C4-2B (cell line): ENCODE measurements around the gene SHC3.

Source experiments
- CTCF ChIP-seq: fragments of 450-650 bp; conservative IDR thresholded peaks from 2 replicates; pipeline ENCODE4 v1.5.1; 2017; ENCODE audit warnings: mild to moderate bottlenecking
- ZFX ChIP-seq: fragments of 450-650 bp; IDR thresholded peaks from 2 replicates; pipeline ENCODE4 v1.6.1; 2017

GRCh38 chr9:89177012-89177943, 1.3 kb downstream of the SHC3 start:
- TF ChIP-seq CTCF: no peak
- TF ChIP-seq ZFX: no peak
